GM06990 (cell line): Measurements from ENCODE around the gene RAB8B.

Source experiments
- DNase-seq: peaks from one replicate; pipeline ENCODE4 v3.0.0-alpha.2; 2011; ENCODE audit not compliant: insufficient read length; ENCODE audit errors: extremely low read depth
- H3K27me3 ChIP-seq: replicated peaks from 2 replicates; pipeline ENCODE4 v1.6.0; 2011; ENCODE audit warnings: low read length; ENCODE audit not compliant: control insufficient read depth, insufficient read depth
- H3K36me3 ChIP-seq: 2 replicates; pipeline ENCODE4 v1.5.1; 2011; ENCODE audit warnings: low read length; ENCODE audit not compliant: control insufficient read depth, insufficient read depth
- H3K4me3 ChIP-seq: replicated peaks from 2 replicates; pipeline ENCODE4 v1.5.1; 2011; ENCODE audit warnings: low read depth, mild to moderate bottlenecking, control low read depth, low read length
- TF ChIP-seq, protein P1 (sequence below): IDR thresholded peaks from 2 replicates; pipeline ENCODE4 v1.5.1; 2011; ENCODE audit warnings: low read length, control low read depth, mild to moderate bottlenecking, inconsistent platforms; ENCODE audit not compliant: insufficient read depth, poor library complexity, severe bottlenecking

The RAB8B gene

DNA sequence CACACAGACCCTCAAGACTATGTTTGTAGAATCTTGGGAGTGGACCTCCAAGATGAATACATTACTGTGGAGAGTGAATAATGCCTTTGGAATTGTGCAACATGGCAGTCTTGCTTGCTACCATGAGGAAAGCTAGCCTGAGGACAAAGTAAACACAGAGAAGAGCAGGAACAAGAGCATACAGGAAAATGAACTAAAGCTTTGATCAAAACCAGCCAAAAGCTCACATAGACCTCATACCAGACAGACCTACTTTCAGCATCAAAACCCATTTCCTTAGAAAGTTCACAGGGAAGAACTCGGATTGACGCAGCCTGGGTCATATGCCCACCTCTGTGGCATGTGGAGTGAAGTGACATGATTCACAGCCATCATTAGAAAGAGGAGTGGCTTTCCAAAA, 3.3 kb upstream of the RAB8B start:
- no peak for DNase-seq
- TF ChIP-seq, protein P1, sequence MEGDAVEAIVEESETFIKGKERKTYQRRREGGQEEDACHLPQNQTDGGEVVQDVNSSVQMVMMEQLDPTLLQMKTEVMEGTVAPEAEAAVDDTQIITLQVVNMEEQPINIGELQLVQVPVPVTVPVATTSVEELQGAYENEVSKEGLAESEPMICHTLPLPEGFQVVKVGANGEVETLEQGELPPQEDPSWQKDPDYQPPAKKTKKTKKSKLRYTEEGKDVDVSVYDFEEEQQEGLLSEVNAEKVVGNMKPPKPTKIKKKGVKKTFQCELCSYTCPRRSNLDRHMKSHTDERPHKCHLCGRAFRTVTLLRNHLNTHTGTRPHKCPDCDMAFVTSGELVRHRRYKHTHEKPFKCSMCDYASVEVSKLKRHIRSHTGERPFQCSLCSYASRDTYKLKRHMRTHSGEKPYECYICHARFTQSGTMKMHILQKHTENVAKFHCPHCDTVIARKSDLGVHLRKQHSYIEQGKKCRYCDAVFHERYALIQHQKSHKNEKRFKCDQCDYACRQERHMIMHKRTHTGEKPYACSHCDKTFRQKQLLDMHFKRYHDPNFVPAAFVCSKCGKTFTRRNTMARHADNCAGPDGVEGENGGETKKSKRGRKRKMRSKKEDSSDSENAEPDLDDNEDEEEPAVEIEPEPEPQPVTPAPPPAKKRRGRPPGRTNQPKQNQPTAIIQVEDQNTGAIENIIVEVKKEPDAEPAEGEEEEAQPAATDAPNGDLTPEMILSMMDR = no peak
- Histone ChIP-seq H3K36me3 (no peaks in the 10 kb centered on the region), H3K4me3 (no peak overlapping the region), H3K27me3 (no peaks in the 10 kb centered on the region)

GRCh38 chr15:63187589-63188226, 1.7 kb upstream of the RAB8B start:
- H3K4me3 ChIP-seq = no peak overlapping the region
- H3K36me3 ChIP-seq = no peaks in the 10 kb centered on the region
- TF ChIP-seq, protein P1 = no peak
- no peaks in the 10 kb centered on the region for H3K27me3 ChIP-seq
- no peak for DNase-seq

GRCh38 chr15:63188247-63188925, 1.0 kb upstream of the RAB8B start:
- peak overlapping the region; percentile 84 for H3K4me3 ChIP-seq
- DNase-seq = peak; percentile 59
- no peaks in the 10 kb centered on the region for H3K27me3 ChIP-seq
- no peaks in the 10 kb centered on the region for H3K36me3 ChIP-seq
- TF ChIP-seq, protein P1 = no peak

DNA sequence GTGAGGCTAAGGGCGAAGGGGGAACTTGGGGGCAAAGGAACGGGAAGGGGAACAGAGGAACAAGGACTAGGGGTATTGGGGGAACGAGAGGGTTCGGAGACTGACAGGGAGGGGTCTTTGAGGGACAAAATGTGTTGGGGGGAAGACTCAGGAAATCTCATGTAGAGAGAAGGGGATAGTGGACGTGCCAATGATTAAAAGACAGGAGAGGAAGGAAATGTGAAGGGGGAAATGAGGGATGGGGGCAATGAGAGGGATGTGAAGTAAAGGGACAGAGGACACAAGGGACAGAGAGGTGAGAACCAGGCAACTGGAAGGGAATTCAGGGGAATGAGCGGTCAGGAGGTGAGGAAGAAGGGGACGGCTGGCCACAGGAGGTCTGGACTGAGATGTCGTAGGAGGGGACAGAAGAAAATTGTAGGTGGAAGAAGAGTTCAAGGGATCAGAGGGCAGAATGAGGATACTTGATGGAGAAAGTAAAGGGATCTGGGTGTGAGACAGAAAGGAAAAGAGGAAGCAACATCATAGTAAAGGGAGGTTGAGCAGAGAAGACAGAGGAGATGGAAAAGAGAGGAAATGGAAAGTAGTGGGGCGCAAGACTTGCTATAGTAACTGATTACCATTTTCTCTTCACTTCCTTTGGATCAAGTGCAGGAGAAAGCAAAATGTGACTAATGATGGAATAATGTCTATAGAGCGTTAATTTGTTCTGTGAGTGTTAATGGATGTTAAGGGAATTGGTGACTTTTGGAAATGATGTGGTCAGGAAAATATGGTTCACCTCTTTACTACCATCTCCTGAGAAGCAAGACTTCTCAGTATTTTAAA, 749 bp downstream of the RAB8B start:
- TF ChIP-seq, protein P1 = no peak
- Histone ChIP-seq H3K36me3 (no peaks in the 10 kb centered on the region), H3K27me3 (no peaks in the 10 kb centered on the region), H3K4me3 (peak overlapping the region; percentile 76)
- no peak for DNase-seq

DNA sequence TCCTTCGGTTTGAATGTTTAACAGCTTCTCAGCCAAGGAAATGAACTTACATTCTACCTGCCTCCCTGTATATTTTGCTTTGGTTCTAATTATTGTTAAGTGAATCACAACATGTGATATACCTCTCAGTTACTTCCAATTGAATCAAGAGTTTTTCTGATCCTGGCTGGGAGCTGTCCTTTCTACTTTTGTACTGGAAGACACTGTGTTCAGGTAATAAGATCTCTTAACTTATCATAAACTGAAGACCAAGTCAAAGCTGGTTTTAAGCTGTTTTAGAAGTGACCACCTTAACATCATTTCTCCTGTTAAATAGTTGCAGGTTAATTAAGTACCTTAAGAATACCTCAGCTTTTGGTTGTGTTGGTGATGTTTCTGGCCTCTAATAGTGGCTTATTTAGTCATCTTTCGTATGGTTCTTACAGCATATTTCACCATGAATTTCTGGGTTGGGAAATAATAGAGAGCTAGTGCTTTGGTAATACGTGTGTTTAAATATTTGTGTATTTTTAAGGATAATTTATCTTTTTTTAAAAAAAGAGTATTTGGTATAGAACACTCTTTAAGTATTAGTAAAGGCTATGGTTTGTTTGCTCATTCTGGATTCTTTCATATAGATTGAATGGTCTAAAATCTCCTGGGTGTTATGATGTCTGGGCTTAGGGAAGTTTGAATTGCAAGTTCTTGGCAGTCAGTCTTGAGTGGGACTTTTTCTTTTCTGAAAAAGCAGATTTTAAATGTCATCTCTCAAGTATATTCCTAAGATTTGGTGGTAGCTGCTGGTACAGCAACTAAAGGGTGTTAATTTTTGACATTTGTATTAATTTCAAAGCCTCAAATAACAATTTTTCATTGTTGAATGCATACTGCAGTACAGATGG, 1.6 kb downstream of the RAB8B start:
- H3K4me3 ChIP-seq = peak overlapping the region; percentile 76
- H3K36me3 ChIP-seq = no peaks in the 10 kb centered on the region
- no peaks in the 10 kb centered on the region for H3K27me3 ChIP-seq
- DNase-seq = no peak
- TF ChIP-seq, protein P1 = no peak
